Activated CD4-positive, alpha-beta T cell treated with anti-CD3 and anti-CD28 coated beads, Interleukin-2, amount 50 U/mL, for 24 hours (primary cell): ENCODE results near the gene HHATL.

Experiments
- DNase-seq, 2 donors: peaks; one replicate each; pipeline ENCODE4 v3.0.0-alpha.2; 2020; ENCODE audit warnings: low read depth in 1 of 2, low spot score in 1 of 2

The HHATL gene, protein sequence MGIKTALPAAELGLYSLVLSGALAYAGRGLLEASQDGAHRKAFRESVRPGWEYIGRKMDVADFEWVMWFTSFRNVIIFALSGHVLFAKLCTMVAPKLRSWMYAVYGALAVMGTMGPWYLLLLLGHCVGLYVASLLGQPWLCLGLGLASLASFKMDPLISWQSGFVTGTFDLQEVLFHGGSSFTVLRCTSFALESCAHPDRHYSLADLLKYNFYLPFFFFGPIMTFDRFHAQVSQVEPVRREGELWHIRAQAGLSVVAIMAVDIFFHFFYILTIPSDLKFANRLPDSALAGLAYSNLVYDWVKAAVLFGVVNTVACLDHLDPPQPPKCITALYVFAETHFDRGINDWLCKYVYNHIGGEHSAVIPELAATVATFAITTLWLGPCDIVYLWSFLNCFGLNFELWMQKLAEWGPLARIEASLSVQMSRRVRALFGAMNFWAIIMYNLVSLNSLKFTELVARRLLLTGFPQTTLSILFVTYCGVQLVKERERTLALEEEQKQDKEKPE

DNA sequence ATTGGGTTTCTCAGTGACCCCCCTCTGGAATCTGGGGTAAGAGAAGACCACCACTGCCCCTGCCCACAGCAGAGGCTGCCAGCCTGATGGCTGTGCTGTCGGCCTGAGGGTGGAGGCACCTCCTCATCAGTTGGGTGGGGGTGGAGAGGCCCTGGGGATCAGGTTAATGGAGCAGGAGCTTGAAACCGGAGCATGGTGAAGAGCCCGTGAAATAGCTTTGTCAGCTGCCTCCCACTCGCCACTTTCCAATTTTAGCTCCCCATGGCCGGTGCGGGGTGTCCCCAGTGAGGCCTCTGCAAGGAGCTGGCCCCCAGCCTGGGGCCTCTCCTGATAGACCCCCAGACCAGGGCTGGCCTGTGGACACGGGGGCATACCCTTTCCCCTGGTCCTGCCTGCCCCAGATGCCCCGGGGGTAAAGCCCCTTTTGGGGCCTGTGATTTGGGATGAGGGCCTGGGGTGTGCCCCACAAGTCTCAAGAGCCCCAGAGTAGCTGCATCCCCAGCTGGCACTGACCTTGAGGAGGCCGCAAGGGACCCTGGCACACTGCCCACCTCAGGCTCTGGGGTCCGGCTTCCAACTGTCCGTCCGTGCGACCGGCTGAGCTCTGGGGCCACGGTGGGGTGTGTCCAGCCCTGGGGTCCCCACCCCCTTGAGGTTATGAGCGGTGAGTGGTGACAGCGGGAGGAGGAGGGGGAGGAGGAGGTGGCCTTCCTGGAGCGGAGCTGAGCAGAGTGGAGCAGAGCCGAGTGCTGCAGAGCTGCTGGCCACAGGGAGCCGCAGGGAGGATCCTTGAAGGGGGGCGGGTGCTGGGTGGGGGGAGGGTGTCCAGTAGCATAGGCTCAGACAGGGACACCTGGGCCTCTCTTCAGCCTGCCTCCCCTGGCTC, at the start of gene HHATL:
TSS of gene HHATL (minus strand) at position 733 of the 886 bp plus-strand sequence. CDS start 1,972 bp downstream, outside the sequence.
- no peak for DNase-seq

DNA sequence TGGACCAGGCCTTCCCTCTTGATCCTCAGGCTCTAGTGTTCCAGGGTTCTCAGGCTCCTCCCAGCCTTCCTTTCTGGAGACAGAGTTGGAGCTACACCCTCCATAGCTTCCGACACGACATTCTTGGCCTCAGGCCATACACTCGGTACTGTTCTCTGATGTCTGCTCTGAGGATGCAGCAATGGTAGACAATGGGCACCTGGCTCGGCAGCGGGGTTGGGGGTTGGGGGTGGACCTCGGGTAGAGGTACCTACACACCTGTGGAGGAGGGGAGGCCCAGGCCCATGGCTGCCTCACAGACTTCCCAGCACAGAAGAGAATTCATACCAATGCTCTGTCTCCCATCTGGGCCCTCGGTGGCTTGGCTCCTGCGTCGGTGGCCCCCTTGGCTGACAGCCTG, 49.0 kb upstream of the HHATL start:
- DNase-seq = no peak

DNA sequence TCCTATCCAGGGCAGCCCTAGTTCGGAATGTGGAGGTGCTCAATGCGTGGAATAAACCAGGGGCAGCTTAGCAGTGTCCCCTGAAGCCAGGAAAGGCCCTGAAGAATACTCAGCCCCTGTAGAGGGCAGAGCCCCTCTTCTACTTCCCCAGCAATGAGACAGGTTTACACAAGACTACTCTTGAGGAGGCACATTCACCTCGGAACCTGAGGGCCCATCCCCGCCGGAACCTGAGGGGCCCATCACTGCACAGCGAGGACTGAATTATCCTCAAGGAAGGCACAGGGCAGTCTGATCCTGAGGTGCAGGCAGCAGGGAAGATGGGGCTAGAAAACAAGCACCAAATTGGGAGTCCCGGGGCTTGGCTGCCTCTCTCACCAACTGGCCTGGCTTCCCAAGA, 48.2 kb upstream of the HHATL start:
- no peak for DNase-seq

DNA sequence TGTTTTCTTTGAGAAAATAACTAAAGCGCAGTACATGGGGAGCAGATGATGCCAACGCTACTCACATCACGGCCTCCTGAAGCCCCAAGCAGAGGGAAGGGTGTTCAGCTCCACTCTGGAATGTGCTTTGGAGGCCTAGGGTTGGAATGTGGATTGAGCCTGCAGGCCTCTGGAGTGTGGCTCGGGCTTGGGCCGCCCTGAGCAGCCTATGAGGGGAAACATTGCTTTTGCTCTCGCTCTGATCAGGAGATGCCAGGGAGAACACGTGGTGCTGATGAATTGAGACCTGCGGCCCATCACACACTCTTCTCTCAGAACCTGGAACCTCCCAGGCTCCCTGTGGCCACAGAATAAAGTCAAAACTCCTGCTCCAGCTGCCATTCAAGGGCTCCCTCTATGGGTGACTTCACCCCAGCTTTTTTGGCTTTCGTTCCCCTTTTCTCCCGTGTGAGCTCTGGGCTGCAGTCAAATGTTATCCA, 47.2 kb upstream of the HHATL start:
- no peak for DNase-seq

DNA sequence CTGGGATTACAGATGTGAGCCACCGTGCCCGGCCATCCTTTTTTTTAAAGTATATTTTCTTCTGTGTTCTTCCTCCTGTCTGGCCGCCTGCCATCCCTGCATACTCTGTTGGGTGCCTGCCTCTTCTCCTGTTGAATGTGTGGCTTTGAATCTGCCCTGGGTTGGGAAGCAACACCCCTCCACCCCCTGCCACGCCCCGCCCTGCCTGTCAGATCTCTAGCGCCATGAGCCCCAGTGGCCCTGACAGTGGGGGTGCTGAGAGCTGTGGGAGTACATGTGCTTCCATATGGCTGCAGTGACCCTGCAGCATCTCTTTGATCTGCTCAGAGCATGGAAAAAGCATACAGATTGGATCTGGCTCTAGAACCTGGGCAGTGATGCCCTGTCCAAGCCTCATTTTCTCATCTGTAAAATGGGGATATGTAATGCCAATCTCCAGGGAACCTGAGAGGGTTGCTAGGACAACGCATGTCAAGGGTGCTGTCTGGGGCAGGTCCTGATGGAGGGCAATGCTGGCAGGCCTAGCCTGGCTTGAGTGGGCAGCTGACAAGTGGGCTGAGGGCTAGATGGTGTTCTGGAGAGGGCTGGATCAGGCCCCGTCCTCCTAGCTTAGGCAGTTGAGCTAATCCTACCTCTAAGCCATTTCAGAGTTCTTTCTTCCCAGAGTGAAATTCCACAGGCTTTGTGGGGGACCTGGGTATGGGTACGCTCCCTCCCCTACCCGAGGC, 46.6 kb upstream of the HHATL start:
- DNase-seq = no peak

DNA sequence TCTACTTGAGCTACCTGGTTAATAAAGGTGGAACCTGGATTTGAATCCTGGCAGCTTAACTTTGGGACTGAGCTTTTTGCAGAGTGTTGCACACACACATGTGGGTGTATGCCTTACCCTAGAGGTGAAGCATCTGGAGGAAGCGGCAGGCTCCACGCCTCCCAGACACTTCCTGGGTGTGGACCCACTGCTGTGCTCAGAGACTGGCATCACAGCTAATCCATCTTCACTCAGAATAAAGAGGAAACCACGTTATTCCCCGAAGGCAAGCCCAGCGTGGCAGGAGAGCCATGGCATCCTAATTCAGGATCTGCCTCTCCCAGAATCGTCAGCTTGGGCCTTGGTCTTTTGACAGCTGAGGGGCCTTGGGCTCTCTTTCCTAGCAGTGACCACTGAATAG, 45.0 kb upstream of the HHATL start:
- no peak for DNase-seq

DNA sequence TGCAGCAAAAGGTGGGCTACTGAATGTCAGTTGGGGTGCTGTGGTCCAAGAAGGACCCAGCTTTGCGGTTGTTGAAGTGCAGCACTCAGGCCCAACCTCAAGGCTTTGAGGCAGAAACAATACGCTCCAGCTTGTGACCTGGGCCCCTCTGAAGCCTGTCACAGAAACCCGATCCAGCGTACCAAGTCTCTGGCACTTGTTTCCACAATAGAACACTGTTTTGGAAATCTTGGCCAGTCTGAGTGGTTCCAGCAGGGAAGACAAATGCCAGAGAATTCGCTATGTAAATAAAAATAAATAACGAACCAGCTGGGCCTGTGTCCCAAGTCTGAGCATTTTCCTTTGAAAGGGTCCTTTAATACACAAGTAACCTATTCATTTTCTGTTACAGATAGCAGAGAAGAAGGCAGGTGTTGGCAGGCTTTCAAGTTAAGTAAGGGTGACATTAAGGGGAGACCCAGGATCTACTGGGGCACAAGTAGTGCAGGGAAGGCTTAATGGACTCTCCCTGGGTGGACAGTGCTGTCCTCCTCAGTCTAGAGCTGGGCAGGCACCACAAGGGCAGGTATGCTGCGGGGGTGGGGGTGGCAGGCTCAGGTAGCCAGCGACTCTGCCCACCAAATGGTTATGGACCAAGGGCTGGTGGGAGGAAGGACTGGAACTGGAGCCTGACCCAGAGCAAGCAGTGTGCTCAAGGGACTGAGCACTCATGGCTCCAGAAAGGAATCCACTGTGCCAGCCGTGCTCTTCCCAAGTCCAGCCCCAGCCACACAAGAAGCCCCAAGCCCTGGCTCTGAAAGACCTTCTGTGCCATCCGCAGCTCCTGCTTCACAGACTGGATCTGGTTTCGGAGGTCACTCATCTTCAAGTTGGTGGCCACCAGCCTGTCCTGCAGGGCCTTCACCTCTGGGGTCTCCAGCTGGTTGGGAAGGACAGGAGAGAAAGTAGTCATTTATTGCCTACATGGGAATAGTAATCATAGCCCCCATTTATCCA, 44.2 kb upstream of the HHATL start:
- no peak for DNase-seq

DNA sequence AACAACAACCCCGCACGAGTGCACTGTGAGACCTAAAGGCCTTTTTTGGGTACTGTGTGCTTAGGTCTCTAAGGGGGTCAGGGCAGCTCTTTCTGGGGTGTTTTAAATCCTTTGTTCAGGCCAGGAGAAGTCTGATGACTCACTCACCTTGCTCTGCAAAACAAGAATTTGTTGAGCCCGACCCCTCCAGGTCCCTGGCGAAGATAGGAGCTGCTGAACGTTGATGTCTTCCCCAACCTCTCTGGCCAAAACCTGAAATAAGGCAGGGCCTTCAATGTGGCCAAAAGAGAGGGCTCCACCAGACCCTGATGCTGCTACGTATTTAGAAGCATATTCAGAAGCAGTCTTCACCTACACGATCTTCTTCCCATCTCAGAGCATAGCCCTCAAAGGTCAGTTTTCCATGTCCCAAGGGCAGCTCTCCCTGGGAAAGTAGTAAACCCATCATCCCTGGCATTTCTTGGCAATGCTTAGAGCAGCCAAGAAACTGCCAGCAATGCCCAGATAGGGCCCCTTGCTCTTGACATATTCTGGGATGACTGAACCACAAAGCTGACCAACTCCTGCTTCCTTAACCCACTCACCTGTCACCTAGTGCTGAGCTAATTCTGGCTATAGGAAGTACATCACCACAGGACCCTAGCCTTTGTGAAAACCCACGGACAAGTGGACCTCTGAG, 43.3 kb upstream of the HHATL start:
- no peak for DNase-seq

DNA sequence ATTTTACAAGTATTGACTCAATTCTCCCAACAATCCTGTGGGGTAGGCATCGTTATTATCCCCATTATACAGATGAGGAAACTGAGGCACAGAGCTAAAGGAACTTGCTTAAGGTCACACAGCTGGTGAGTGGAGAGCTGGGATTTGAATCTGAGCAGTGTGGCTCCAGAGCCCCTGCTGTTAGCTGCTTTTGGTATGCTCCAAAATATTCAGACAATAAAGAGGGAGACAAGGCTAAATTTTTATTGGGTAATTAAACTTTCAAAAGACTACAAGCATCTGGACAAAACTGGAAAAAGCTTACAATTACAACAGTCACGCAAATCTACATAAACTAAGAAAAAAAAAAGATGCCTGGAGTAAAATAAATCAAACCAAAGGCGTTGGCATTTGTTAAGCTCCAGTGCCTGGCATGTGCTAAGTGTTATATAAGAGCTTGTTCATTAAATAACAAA, 42.7 kb upstream of the HHATL start:
- DNase-seq = no peak

DNA sequence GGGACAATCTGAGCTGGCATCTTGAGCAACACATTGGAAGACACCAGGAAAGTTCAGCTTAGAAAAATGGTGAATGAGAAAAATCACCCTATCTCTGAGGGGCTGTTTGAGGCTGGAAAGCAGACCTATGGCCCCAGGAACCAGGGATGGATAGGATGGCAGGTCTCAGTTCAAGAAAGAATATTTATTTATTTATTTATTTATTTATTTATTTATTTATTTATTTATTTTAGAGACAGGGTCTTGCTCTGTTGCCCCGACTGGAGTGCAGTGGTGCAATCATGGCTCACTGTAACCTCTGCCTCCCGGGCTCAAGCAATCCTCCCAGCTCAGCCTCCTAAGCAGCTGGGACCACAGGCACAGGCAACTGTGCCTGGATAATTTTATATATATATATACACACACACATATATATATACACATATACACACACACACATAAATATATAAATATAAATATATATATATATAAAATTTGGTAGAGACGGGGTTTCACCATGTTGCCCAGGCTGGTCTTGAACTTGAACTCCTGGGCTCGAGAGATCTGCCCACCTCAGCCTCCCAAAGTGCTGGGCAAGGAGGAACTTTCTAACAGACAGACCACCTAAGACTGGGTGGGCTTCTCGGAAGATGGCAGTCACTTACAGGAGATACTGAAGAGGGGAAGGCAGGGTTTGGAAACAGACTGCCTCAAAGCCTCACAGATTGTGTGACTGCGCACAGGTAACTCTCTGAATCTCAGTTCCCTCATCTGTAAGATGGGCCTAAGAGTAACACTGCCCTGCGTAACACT, 40.8 kb upstream of the HHATL start:
- DNase-seq = no peak

DNA sequence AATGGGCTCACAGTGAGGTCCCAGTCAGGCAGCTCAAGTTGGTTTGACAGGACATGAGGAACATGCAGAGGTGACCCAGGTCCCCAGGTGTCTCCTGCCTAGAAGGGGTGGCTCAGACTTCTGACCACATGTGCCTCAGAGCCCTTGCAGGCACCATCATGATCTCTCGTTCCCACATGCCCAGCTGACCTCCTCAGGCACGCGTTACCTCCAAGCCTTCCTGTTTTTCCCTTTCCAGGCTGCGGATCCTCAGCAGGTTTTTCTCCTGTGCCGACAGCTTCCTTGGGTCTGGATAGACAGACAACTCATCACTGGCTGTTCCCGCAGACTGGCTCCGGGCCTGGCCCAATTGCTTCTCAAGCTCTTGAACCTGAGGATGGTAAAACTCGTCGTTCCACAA, 40.1 kb upstream of the HHATL start:
- DNase-seq = no peak

DNA sequence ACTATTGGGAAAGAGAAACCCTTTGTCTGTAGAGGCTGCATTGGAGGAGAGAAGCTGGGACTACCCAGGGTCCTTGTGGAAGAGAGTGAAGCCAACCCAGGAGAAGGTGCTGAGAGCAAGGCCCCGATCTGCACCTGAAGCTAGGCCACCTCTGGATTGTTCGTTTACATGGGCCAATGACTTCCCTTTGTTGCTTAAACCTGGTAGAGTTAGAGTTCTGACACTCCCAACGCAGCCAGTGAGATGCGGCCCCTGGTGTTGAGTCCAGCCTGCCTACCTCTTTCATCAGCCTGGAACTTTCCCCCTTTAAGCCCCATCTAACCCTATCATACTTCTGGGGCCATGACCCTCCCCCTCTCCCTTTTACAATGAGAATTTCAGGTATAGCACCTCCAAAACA, 39.7 kb upstream of the HHATL start:
- DNase-seq = no peak

DNA sequence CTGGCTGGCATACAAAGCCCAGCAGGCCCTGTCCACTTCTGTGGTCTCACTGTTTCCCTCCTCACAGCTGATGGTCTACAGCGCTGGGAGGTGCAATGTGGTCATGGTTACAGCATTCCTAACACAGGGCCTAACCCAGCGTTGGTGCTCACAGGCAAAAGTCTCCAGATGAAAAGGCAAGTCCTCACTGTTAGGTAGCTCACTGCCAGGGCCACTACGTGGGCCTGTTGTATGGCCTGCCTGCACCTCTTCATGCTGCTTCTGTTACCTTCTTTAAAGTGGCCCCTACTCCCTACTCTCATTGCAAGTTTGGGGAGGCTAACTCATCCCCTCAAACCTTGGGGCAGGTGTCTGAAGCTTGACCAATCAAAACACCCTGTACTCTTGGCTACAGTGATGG, 39.2 kb upstream of the HHATL start:
- DNase-seq = no peak

DNA sequence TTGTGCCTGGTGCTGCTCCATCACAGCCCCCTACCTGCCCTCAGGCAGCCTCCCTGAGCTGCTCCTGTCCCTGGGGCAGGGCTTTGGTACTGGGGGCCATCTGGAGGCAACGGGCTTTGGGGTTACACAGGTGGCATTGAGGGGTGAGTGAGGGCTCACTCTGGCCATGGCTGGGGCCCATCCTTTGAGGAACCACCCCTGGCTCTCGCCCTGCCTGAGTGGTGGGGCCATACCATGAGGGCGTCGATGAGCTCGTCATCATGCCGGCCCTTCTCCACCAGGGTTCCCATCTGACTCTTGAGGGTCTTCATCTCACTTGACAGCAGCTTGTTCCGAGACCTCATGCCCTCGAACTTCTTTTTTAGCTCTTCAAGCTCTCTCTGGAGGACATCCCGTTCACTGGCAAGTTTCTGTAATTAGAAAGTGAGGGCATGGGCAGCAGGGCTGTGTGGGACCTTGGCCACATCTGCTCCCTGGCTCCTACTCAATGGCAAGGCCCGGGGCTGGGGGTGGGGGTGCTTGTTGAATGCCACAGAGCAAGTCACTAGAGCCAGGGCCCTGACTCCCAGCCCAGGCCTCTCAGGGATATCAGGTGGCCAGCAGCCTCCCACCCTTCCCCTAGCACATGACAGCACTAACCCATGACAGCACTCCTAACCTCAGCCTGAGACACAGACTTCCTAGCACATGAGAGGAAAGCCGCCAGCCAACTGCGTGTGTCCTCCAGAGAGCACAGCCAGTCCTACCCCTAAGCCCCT, 37.0 kb upstream of the HHATL start:
- no peak for DNase-seq

DNA sequence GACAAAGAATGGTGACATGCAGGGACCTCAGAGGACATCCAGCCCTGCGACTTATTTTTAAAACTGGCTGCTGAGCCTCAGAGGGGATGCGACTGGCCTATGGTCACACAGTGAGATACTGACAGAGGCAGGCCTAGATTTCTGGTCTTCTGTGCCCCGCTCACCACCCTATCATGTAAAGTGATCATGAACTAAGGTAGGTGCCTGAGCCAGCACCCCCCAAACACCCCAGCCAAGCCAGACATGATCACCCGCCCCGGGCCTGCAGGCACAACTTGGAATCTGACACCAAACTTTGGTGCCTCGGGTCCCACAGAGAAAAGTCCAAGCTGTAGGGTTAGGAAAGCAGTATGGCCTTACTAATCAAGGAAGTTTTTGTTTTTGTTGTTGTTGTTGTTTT, 33.9 kb upstream of the HHATL start:
- DNase-seq = no peak

DNA sequence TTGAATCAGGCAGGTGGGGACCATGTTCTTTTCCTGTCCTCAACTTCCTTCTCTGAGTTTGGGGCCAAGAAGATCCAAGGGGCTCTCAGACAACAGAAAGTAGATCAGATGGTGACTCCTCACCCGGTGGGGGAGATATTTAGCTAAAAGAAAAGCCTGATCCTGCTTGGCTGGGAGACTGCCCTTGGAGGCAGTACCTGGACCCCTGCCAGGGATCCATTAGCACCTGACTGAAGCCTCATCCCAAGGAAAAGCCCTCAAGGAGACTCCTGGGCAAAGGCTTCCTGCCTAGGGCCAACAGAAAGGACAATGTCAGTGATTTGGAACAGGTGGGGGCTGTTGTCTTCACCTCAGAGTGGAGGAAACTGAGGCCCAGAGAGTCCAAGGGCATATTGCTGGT, 33.5 kb upstream of the HHATL start:
- no peak for DNase-seq

DNA sequence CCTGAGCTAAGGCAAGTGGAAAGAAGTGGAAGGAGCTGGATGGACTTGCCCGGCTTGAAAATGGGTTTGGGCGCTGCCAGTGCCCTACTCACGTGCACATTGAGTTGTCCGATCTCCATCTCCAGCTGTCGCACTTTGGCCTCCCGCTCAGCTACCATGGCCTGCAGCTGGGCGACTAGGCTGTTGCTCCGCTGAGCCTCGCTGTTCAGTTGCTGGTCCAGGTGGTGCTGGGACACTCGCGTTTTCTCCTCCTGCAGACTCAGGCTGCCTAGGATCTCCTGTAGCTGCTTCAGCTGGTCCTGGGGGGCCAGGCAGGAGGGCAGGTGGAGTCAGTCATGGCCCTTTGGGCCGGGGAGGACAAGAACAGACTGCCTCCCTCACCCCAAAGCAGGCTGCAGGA, 33.0 kb upstream of the HHATL start:
- DNase-seq = no peak

DNA sequence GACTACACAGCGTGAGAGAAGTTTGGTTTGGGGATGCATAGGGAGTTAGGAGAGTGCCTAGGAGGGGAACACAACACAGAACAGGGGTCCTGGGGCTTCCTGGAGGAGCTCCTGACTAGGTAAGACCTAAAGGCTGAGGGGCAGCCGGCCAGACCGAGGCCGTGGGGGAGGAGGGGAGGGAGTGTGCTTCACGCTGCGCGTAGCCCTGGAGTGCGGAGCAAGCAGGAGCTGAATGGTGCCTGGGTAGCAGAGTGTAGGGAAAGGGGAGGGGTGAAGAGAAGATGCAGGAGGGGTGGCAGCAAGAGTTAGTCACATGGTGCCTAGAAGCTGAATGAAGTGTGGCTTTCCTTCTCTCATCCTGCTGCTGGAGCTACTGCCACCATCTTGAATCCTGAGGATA, 32.4 kb upstream of the HHATL start:
- DNase-seq = no peak
